Measurements from ENCODE around the gene INSYN1.

DNA sequence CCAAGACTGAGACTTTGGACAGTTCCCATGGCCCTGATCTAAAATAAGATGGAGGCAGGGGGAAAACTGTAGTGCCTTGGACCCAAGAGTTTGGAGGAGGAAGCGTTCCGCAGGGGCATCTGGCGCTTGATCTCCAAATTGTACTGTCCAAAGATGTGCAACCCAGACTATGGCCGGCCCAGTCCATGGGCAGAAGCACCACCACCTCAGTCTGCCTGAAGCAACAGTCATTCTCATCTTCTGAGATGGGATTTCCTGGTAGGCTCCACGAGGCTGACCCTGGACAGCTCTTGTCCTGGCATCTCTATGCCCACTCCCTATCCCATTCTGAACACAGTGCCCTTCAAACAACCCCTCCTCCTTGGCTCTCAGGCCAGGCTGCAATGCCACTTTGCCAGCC, 3.6 kb downstream of the INSYN1 start:
- TF ChIP-seq, protein P1, sequence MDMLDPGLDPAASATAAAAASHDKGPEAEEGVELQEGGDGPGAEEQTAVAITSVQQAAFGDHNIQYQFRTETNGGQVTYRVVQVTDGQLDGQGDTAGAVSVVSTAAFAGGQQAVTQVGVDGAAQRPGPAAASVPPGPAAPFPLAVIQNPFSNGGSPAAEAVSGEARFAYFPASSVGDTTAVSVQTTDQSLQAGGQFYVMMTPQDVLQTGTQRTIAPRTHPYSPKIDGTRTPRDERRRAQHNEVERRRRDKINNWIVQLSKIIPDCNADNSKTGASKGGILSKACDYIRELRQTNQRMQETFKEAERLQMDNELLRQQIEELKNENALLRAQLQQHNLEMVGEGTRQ (IDR thresholded peaks at IDR 0.05; ENCODE audit: borderline replicate concordance, low read depth, low read length): no peak
- TF ChIP-seq CREM (IDR thresholded peaks at IDR 0.05; ENCODE audit: low read depth) (no peak), POLR2A (IDR thresholded peaks at IDR 0.05; ENCODE audit: low read depth, low read length) (no peak)

Data from GM12878 (cell line).